Measurements from ENCODE around the gene PTGIR.

The PTGIR gene, protein sequence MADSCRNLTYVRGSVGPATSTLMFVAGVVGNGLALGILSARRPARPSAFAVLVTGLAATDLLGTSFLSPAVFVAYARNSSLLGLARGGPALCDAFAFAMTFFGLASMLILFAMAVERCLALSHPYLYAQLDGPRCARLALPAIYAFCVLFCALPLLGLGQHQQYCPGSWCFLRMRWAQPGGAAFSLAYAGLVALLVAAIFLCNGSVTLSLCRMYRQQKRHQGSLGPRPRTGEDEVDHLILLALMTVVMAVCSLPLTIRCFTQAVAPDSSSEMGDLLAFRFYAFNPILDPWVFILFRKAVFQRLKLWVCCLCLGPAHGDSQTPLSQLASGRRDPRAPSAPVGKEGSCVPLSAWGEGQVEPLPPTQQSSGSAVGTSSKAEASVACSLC

DNA sequence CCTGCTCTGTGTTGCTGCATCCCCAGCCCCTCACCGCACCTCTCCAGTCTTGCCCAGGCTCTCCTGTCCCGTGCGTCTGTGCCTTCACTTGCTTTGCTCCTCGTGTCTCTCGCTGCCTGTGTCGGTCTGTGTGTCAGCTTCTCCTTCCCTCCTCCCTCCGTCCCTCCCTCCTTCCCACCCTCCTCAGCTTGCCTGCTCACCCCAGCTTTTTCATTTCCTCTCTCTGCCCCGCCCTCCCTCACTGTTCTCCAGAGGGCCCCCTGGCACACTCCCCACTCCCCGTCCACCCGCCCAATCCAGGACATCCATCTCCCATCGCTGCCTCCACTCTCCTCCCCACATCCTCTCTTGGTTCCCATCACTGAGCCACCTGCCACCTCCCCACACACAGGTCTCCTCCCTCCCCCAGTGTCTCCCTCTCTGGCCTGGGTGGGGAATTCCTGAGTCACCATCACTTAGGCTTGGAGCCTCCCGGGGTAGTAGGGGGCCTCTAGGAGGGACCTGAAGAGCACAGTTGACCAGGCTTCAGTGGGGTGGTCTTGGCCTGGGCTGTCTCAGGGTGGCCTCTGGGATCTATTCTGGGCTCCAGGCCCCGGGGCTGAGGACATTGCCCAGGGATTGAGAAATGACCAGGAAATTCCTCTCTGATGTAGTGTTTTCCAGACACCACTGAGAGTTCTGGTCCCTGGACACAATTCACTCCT is at the start of gene PTGIR:
Gene PTGIR, minus strand, starts transcription at position 132 of the 704 bp plus-strand sequence. CDS start 864 bp downstream, outside the sequence.
- peak; percentile 22 for DNase-seq

DNA sequence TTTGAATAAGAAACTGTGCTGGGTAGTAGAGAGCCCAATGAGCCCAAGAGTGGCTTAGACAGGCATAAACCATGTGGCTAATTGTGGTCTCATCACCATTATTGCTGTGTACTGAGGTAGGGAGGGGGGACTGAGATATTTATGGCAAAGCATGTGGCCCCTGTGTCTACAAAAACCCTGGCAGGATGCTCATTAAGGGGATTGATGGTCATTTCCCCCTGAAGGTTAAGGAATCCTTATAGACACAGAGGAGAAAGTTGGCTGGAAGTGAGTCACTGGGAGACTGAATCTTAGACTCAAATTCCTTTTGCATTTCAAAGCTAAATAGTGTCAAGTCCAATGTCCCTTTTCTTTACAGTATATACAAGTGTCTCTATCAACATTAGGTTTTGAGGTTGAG is 45.9 kb upstream of the PTGIR start:
- DNase-seq, result no peak

DNA sequence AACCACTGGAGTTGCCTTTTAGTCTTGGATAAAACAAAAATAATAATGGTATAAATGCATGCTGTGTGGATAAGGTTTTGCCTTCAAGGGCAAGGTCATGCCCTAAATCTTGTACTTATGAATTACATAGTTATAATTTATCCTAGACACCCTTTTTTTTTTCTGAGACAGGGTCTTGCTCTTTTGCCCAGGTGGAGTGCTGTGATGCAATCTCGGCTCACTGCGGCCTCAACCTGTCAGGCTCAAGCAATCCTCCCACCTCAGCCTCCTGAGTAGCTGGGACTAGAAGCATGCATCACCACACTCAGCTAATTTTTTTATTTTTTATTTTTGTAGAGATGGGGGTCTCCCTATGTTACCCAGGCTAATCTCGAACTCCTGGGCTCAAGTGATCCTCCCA is 43.8 kb upstream of the PTGIR start:
- DNase-seq, result no peak

DNA sequence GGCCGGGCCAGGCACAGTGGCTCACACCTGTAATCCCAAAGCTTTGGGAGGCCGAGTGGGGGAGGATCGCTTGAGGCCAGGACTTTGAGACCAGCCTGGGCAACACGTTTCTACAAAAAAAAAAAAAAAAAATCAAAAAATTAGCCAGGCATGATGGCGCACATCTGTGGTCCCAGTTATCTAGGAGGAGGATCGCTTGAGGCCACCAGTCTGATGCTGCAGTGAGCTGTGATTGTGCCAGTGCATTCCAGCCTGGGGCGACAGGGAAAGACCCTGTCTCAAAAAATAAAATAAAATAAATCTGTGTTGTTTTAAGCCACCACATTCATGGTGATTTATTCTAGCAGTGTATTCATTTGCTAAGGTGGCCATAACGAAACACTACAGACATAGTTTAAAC is 40.2 kb upstream of the PTGIR start:
- DNase-seq, result no peak

DNA sequence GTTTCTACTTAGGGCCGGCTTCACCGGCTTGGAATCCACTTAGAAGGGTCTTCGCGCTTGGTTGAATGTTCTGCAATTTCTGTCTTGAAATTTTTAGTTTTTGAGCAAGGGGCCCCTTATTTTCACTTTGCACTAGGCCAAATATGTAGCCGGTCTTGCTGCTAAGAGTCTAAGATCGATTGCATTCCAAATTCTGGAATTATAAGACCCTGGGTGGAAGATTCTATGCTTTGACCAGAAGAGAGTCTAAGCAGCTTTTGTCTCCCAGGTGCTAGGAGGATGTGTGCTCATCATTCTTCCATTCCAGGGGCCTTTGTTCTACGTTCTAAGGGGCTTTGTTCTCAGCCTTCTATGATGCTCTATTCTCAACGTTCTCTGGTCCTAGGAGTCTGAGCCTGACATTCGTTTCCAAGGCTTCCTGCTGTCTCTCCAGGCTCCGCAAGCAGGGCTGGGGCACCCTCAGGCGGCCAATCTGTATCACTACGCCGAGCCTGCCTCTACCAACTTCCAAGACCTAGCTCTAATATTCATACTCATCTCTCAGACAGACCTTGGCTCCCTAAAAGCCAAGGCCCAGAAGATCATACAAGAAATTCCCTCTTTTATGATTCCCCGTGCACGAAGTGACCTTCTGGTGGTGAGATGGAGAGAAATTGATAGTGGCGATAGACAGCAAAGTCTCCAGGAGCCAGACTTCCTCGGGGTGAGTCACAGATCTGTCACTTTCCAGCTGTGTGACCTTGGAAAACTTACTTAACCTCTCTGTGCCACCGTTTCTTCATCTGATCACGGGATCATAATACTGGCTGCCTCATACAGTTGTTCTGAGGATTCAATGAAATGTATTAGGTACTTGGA is 37.1 kb upstream of the PTGIR start:
- DNase-seq, result peak; percentile 66

DNA sequence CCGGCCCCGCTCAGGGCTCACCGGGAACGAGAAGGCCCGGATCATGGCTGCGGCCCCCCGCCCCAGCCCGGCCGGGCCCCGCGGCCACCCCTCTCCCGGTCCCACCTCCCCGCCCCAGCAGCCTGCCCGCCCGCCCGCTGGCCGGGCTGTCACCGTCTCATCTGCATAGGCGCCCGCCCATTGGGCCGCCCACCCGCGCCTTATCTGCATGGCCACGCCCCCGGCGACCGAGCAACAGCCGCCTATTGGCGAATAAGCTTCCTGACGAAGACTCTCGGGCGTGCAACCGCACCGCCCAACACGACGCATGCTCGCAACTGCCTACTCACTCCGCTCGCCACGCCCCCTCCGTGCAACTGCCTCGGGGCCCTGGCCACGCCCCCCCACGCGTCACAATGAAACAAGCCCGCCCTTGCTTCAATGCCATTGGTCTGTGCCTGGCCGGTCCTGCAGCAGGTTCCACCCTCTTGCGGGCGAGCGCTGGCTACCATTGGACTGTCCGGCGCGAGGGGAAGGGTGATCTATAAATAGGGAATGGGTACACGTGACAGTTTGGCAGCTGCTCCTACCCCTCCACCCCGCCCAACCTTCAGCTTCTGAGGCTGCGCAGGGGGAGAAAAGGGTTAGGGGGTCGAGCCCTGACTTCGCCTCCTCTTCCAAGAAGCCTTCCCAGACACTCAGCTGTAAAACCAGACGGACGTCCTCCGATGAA is 36.3 kb upstream of the PTGIR start, which contains the start of gene DACT3:
Gene DACT3, minus strand, starts transcription at position 163 of the 712 bp plus-strand sequence. Its CDS starts 118 bp downstream, at position 45.
- DNase-seq, result peak; percentile 99

DNA sequence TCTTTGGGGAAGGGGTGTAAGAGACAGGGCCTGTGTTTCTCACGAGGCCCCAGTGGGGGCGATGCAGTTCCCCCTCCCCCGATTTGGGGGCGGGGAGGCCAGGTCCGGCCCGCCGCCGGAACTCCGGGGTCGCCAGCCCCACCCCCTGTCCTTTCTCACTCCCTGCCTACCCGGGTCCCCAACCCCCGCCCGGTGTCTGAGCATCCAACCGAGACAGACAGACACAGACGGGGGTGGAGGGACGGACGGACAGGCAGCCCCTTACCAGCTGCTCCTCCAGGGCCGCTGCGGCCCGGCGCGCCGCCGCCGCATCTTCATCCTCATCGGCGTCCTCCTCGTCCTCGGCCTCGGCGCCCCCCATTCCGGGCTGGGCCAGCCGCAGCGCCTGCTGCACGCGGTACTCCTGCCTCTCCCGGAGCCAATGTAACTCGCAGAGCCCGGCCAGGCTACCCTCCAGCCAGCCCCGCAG is 35.7 kb upstream of the PTGIR start:
- no peak for DNase-seq

DNA sequence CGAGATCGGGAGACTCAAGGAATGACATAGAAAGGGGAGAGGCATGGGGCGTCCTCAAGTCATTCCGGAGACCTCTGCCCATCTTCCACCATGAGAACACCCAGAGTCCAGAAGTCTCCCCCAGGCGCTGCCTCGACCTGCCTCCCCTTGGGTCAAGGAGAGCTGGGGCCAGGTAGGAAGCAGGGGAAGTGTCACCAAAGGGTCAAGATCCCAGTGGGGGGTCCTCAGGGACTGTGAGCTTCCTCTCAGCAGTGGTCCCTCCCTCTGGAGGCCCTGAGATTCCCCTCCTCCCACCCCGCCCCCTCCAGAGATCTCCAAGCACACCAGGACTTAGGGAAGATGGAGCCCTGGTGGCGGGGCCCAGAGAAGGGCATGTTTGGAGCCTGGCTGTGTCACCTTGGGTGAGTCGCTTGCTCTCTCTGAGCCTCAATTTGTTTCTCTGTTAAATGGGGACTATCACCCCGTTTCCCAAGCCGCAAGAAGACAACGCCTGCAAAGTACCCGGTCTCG is 35.2 kb upstream of the PTGIR start:
- no peak for DNase-seq

DNA sequence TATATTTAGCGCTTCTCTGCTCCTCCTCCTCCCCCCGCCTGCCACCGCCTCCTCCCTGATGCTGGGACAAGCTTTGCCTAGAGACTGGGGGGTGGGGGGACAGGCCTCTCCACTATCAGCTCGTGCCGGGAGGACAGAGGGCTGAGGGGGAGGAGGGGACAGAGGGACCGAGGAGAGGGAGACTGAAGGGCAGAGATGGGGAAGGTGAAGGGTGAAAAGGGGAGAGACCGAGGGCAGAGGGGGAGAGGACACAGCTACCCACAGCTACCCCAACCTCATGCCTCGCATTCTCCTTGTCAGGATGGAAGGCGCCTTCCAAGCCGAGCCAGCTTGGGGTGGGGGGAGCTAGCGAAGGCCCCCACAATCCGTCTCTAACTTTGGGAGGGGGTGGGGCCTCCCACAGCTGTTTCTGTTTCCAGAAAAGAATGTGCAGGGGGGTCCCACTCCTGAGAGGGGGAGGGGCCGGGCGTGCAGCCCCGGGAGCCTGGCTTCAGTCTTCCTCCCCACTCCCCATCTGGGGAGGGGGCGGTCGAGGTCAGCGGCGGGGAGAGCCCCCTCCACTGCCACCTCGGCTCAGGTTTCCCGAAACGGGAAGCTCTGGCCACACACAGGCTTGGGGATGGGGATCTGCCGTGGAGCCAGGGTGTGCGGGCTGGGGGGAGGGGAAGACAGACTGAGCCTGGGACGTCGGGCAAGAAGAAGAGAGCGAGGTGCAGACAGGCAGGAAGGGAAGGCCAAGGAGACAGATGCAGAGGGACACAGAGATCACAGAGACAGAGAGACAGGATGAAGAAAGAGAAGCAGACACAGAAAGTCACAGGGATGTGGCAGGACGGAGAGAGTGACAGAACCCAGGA is 34.5 kb upstream of the PTGIR start:
- DNase-seq, result no peak

DNA sequence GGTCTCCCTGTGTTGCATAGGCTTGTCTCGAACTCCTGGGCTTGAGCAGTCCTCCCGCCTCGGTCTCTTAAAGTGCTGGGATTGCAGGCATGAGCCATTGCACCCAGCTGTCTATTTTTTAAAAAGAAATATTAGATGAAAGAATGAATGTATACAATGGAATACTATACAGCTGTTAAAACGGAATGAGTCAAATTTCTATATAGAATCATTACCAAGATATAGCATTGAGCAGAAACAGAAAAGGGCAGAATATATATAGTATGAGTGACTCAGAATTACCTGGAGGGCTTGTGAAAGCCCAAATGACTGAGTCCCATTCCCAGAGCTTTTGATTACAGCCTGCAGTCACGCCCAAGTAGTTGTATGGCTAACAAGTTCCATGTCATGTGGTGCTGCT is 31.7 kb upstream of the PTGIR start:
- no peak for DNase-seq

DNA sequence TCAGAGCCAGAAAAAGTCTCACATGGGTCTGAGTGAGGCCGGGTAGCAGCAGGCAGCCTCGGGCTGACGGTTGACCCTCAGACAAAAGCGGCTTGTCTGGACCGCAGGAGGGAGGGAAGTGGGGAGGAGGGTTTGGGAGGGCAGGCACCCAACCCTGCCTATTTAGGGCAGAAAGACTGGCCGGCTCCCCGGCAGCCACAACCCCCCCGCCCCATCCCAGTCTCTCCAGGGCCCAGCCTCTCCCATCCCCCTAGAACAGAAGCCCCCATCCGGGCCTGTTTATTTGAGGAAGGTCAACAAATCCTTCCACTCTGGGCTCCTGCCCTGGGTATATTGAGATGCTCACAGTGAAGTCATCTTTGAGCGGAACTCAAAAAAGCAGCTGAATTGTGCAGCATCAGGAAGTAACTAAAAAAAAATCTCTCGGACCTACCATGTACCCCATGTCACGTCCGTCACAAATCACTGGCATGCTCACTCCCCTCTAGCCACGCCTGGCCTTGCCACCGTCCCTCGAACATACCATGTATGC is 29.8 kb upstream of the PTGIR start:
- DNase-seq, result no peak

DNA sequence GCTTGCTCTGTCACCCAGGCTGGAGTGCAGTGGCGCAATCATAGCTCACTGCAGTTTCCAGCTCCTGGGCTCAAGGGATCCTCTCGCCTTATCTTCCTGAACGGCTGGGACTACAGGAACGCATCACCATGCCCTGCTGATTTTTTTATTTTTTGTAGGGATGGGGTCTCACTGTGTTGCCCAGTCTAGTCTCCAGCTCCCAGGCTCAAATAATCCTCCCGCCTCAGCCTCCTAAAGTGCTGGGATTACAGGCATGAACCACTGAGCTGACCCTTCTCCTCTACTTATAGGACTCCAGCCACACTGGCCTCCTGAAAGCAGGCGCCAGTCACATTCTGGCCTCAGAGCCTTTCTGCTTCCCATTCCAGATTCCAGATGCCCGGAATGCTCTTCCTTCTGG is 25.6 kb upstream of the PTGIR start:
- no peak for DNase-seq

DNA sequence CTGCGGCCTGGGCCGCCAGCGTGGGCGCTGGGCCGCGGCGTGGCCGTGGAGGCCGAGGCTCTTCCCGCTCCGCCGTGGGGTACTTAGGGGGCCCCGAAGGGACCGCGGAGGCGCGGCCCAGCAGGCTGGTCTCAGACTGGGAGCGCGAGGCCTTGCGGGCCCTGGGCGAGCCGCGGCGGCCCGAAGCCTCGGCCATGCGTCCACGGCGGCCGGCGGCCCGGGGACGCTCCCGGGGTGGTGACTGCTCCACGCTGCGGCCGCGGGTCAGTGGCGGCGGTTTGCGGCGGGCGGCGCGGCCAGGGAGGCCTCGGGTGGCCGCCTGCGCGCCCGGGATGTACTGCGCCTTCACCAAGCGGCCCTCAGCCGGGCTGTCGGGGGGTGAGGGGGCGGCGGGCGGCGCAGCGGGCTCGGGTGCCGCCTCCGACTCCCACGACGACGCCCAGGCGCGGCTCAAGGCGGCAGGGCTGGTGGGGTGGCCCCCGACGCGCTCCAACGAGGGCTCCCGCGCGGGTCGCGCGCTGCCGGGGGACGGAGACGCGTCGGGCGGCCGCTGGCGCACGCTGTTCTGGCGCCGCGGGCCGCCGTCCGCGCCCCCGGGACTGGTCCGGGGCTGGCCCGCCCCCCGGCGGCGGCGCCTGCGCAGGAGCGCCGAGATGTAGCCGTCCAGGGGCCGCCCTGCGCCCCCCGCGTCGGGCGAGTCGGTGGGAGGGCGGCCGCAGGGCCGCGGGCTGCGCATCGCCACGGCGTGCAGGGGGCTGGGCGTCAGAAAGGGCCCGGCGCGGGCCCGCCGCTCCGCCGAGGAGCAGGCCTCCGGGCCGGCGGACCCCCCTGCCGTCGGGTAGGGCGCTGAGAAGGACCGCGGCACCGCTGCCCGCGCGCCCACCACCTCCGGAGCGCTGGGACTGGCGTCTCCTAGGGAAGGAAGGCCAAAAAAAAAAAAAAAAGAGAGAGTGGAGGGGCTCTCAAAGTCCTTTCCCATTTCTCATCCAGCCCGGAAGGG is 24.4 kb upstream of the PTGIR start:
- no peak for DNase-seq

DNA sequence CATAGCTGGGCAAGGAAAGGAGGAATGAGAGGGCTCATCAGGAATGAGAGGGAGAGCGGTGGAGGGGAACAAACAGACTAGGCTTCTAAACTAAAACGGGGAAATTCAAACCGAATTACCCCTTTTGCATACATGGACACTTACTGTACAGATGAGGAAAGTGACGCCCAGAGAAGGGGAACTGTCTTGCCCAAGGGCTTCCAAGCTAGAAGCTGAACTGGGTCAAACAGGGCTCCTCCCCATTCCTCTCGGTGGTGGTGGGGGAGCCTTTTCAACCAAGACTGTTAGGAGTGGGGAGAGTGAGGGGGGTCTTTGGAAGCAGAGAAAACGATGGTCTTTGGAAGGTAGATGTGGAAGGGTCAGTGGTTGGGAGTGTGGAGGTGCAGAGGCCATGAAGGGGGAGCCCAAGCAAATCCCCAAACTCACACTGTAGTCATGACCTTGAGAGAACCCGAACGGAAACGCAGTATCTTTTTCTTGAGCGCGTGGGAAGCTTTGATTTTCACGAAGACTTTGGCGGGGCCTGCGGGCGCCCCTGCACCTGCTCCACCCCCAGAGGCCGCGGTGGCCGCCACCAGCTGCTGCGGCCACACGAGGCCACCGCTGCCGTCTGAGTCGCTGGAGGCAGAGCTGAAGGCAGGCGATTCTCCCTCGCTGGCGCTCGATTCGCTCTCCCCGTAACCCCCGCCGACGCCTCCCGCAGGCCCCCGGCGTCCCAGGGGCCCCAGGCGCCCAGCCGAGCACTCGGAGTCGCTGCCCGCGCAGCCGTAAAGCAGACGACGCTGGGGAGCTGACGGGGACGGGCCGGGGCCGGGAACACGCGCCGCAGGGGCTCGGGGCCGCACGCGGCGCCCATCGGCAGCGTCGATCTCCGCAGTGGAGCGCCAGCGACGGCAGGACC is 23.4 kb upstream of the PTGIR start:
- DNase-seq, result no peak

DNA sequence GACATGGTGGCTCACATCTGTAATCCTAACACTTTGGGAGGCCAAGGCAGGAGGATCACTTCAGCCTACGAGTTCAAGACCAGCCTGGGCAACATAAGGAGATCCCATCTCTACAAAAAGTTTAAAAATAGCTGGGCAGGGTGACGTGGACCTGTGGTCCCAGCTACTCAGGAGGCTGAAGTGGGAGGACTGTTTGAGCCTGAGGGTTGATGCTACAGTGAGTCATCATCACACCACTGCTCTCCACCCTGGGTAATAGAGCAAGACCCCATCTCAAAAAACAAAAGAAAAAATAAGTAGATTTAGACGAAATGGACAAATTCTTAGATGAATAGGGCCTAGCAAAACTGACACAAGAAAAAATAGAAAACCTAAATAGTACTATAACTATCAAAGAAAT is 21.5 kb upstream of the PTGIR start:
- DNase-seq, result no peak

DNA sequence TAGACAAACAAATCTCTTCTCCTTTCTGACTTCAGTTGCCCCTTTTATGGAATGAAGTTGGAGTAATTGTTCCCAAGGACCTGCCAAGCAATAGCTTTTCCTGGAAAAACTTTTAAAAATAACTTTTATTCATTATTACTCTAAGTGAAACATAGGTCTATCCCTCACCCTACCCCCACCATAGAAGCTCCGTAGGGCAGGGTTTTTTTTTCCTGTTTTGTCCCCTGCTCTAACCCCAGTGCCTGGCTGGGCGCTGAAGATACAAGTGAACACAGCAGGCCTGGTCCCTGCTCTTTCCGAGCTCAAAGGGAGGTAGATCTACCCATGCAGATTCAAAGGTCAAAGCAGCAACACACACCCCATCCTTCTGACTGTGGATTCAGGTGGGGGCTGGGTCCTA is 19.8 kb upstream of the PTGIR start:
- DNase-seq, result no peak

DNA sequence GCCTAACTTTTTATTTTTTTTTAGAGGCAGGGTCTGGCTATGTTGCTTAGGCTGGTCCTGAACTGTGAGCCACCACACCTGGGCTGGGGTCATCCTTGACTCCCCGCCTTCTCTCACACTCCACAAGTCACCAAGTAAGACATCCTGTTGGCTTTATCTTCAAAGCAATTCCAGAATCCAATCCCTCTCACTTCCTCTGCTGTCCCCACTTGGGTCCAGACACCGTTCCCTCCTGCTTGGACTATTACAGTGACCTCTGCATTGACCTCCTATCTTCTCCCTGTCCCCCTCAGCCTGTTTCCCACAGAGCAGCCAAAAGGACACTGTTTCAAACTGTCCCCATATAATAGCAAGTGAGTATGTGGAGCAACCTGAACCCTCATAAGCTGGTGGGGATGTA is 15.8 kb upstream of the PTGIR start:
- no peak for DNase-seq

DNA sequence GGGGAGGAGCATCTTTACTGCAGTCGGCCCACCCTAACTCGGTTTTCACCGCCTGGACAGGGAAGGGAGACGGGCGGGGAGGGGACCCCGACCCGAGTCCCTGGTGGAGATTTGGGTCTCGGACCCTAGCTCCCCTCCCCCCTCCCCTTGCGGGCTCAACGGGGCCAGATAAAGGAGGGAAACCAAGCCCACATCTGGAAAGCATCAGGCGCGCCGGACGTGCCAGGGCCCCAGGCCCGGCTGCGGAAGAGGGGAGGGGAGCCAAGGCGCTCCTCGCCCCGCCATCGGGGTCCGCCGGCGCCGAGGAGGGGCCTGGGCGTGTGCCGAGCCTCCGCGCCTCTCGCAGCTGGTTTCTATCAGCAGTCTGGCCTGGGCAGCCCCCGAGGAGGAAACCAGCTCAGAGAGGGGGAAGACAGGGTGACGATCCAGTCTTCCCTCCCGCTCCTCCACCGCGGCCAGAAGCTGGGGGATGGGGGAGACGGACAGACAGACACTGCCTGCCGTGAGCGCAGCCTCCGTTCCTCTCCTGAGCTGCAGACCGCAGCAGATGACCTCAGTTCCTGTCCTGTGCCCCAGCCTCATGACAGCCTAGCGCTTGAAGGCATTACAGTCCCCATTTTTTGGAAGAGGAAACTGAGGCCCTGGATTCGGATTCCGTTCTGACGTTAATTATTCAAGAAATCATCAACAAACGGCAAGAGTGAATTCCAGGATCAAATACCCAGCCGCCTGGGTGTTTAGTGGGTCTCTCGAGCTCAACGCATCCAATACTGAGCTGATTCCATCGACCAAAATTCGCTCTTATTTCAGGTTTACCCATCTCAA is 14.7 kb upstream of the PTGIR start:
- no peak for DNase-seq
